Measurements from ENCODE around the gene DTNB.
"Not testable (repeated sequence)": the region's sequence is repeated elsewhere in the genome, so short reads cannot be mapped to it uniquely, and the experiment has no call there.

The DTNB gene

GRCh38 chr2:25673300-25674076 lies at the start of gene DTNB:
DTNB (minus strand) TSS chr2:25673577; CDS start chr2:25652660, 20,917 bp downstream.
- peak; percentile 57 for DNase-seq (ENCODE audit: low spot score)

- DNase-seq (ENCODE audit: low spot score): no peak
Observed at GRCh38 chr2:25722224-25722623, 48.8 kb upstream of the DTNB start.

- DNase-seq (ENCODE audit: low spot score): no peak
Observed at GRCh38 chr2:25720575-25720974, 47.2 kb upstream of the DTNB start.

- DNase-seq (ENCODE audit: low spot score): no peak
Observed at GRCh38 chr2:25714740-25715139, 41.4 kb upstream of the DTNB start.

GRCh38 chr2:25712455-25712854 lies 39.1 kb upstream of the DTNB start:
- DNase-seq (ENCODE audit: low spot score): no peak

- DNase-seq (ENCODE audit: low spot score): no peak
Observed at GRCh38 chr2:25711675-25712354, 38.4 kb upstream of the DTNB start.

- DNase-seq (ENCODE audit: low spot score): no peak
Observed at GRCh38 chr2:25710750-25711149, 37.4 kb upstream of the DTNB start.

GRCh38 chr2:25709349-25709748 lies 36.0 kb upstream of the DTNB start:
- no peak for DNase-seq (ENCODE audit: low spot score)

GRCh38 chr2:25707927-25708590 lies 34.7 kb upstream of the DTNB start:
- DNase-seq (ENCODE audit: low spot score): no peak

- not testable (repeated sequence) for DNase-seq (ENCODE audit: low spot score)
Observed at GRCh38 chr2:25705575-25705974, 32.2 kb upstream of the DTNB start.

GRCh38 chr2:25701801-25702200 lies 28.4 kb upstream of the DTNB start:
- DNase-seq (ENCODE audit: low spot score): no peak

GRCh38 chr2:25700221-25700660 lies 26.9 kb upstream of the DTNB start:
- DNase-seq (ENCODE audit: low spot score): peak; percentile 38

GRCh38 chr2:25699216-25699615 lies 25.8 kb upstream of the DTNB start:
- DNase-seq (ENCODE audit: low spot score): no peak

- no peak for DNase-seq (ENCODE audit: low spot score)
Observed at GRCh38 chr2:25698752-25699151, 25.4 kb upstream of the DTNB start.

GRCh38 chr2:25697559-25698341 lies 24.4 kb upstream of the DTNB start:
- DNase-seq (ENCODE audit: low spot score): no peak

GRCh38 chr2:25692737-25693445 lies 19.5 kb upstream of the DTNB start:
- DNase-seq (ENCODE audit: low spot score): peak; percentile 76

GRCh38 chr2:25692143-25692542 lies 18.8 kb upstream of the DTNB start:
- peak; percentile 81 for DNase-seq (ENCODE audit: low spot score)

- DNase-seq (ENCODE audit: low spot score): peak; percentile 49
Observed at GRCh38 chr2:25690058-25690457, 16.7 kb upstream of the DTNB start.

- DNase-seq (ENCODE audit: low spot score): no peak
Observed at GRCh38 chr2:25688236-25688635, 14.9 kb upstream of the DTNB start.

GRCh38 chr2:25685741-25686140 lies 12.4 kb upstream of the DTNB start:
- no peak for DNase-seq (ENCODE audit: low spot score)

Measured in COLO829 (cell line).